Activated naive CD4-positive, alpha-beta T cell treated with anti-CD3 and anti-CD28 coated beads, Interleukin-2, amount 50 U/mL, for 16 hours (primary cell): ENCODE measurements around the gene AADAT.
"Not testable (repeated sequence)": the region's sequence is repeated elsewhere in the genome, so short reads cannot be mapped to it uniquely, and the experiment has no call there.

Source experiments
- DNase-seq: peaks from one replicate; pipeline ENCODE4 v3.0.0-alpha.2; 2020

Gene AADAT

GRCh38 chr4:170089668-170090351, at the start of gene AADAT:
Gene AADAT (minus strand): TSS chr4:170089956. CDS start chr4:170089690, 266 bp downstream.
- no peak for DNase-seq

GRCh38 chr4:170138580-170139194, 48.9 kb upstream of the AADAT start:
- peak; percentile 66 for DNase-seq

DNA sequence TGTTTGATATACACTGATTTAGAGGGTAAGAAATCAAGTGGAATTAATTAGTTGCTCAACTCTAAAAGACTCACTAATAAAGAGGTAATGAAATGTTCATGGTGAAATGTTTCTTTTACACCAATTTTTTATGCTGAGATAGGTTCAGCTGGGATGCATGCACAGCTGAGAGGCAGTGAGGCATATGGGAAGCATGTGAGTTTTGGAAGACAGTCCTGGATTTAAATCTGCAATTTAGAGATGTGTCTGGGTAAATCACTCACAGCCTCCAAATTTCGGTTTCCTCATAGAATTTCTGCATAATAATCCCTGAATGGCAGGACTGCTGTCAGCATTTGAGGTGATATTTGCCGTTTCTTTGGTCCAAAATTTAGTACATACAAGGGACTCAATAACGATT, 48.2 kb upstream of the AADAT start:
- no peak for DNase-seq

DNA sequence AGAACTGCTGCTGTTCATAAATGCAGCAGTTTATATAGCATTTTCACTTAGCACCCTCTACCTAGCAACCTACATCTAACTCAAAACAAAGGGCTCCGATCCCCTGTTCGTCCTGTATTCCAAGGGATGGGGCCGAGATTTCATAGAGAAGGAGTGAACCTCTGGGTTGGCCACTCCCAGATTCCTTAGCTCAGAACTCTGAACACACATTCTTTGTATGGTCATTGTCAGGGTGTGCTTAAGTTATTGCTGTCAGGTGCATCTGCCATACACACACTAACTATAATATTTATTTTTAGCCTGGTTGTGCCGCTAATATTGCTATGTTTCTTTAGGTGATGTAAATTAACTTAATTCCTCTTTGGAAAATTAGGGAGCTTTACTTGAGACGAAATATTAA, 47.7 kb upstream of the AADAT start:
- DNase-seq: no peak

DNA sequence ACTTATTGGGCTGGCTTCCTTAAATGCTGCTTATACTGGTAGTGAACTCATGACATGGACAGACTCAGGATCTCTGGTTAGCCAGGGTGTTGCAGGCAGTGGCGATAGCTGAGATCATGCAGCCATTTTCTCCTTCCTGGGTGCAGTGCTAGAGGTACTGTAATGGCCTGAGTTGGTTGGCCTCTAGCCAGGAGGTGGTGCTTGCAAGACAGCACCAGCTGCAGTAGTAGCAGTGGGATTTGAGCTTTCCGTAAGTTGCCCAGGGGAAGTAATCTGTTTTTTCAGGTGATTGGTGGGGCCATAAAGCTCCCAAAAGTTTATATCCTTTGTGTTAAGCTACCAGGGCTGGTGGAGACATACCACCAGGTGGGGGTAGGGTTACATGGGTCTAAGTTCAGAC, 45.1 kb upstream of the AADAT start:
- DNase-seq: no peak

GRCh38 chr4:170128219-170128804, 38.6 kb upstream of the AADAT start:
- DNase-seq: no peak

DNA sequence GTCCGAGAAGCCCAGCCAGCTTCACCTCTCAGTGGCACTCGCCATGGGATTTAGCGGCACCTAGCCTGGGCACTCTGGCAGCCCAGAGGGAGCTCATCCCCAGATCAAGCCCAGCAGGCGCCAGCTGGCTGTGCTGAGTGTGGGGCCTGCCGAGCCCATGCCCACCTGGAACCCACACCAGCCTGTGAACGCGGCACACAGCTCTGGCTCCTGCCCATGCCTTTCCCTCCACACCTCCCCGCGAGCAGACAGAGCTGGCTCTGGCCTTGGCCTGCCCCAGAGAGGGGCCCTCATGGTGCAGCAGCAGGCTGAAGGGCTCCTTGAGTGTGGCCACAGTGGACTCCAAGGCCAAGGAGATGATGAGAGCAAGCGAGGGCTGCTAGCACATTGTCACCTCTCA, 38.0 kb upstream of the AADAT start:
- no peak for DNase-seq

DNA sequence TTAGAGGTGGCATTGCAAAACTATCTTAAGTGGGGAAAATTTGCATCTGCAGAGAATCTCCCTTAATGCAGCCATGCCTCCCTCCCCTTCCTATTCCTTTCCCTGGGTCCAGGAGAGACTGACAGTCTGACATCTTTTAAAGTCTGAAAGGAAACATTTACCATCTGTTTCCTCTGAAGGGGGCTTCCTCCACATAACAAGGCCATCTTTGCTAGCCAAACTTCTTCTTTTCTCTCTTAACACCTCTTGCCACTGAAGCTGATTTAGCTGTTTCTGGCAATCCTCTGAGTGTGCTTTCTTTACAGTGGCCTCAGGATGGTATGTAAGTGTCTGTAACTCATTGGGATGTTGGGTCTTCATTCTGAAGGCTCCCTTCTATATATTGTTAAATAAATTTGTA, 34.6 kb upstream of the AADAT start:
- DNase-seq: no peak

DNA sequence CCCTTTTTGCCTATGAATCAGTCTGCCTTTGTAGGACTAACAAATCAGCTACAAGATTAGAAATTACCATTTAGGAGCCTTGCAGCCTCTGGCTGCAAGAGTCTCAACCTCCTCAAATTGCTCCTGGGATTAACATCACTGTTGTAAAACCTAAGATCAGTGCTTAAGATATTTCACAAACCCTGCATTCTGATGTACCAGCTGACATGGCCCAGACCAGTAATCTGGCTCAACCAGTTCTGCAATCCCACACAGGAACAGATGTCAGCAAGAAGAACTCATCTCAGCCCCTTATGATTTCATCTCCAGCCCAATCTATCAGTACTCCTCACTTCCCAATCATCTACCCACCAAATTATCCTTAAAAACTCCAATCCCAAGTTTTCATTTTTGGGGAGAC, 32.5 kb upstream of the AADAT start:
- DNase-seq: no peak

DNA sequence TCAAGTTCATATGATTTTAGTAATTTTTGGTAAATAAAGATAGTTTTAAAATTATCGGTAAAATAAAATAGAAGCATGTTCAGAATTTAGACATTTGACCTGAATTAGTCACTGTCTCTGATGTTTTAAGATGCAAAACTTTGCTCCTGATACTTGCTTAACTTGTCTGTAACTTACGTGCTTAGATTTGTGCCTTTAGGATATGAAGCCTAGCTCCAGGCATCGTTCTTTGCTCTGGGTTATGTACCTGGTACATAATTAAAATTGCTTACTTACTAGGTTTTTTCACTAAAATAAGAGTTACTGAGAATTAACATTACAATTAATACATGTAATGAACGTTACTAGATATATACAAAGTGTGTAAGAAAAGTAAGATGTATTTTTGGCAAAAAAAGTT, 24.9 kb upstream of the AADAT start:
- DNase-seq: no peak

DNA sequence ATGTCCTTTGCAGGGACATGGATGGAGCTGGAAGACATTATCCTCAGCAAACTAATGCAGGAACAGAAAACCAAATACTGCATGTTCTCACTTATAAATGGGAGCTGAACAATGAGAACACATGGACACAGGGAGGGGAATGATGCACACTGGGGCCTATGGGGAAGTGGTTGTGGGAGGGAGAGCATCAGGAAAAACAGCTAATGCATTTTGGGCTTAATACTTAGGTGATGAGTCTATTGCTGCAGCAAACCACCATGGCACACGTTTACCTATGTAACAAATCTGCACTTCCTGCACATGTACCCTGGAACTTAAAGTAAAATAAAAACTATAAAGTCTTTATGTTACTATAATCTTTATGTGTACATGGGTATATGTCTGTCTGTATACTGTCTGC, 24.4 kb upstream of the AADAT start:
- DNase-seq: not testable (repeated sequence)

DNA sequence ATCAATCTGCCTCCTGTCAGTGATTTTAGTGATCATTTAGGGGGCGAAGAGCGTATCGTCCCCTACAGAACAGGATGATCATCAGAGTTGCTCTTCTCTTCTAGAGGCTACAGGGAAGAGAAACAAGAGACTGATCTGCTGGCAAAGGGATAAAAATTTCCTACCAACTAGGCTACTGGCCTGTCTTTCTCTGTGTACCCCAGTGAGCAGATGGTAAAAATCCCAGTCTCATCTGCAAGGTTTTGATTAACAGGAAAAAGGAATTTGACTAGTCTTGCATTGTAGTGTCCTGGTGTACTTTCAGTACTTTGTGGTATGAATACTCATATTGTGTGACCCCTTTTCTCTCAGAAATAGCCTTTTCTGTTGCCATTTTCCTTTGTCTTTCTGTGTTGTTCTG, 21.8 kb upstream of the AADAT start:
- no peak for DNase-seq

- no peak for DNase-seq
Measured at GRCh38 chr4:170111085-170111484, 21.3 kb upstream of the AADAT start.

- DNase-seq: no peak
Measured at GRCh38 chr4:170110285-170110672, 20.5 kb upstream of the AADAT start.

DNA sequence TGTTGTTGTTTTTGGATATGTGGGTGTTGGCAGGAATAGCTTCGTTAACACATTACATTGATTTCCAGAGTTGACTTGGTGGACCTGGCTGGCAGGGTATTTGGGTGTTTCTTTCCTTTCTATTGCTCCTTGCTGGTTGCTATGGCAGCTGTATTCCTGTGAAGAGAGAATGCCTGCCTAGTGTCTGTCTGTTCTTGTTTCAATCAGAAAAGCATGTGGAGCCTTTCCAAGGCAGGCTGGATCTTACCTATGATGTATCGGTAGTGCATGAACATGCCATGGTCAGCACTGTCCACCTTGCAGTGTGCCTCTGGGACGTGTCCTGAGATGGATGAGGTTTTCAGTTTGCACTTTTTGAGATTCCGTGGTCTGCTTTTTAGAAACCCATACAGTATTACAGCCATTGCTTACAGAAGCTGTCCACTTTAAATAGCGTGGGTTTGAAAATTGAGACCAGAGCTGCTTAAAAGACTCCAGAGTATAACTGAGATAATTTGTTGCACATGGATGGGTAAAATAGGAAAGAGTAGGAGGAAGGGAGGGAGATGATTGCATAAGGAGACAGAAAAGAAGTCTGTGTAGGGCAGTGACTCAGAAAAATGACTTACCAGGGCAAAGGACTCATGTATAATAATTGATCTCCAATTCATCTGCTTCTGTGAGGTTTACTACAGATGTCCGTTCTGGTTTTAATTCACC, 20.0 kb upstream of the AADAT start:
- DNase-seq: no peak

DNA sequence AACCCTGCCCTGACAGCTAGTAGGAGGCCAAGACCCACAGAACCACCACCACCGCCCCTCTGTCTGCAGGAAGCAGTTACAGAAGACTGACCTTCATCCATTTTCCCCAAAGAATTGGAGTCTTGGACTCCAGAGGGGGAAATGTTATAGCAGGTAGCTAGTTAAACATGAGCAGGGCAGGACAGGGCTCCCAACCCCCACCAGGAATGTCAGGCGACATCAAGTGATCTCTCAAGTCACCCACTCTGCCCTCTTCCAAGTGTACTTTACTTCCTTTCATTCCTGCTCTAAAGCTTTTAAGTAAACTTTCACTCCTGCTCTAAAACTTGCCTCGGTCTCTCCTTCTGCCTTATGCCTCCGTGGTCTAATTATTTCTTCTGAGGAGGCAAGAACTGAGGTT, 17.1 kb upstream of the AADAT start:
- DNase-seq: no peak

- no peak for DNase-seq
Measured at GRCh38 chr4:170102426-170102825, 12.7 kb upstream of the AADAT start.

DNA sequence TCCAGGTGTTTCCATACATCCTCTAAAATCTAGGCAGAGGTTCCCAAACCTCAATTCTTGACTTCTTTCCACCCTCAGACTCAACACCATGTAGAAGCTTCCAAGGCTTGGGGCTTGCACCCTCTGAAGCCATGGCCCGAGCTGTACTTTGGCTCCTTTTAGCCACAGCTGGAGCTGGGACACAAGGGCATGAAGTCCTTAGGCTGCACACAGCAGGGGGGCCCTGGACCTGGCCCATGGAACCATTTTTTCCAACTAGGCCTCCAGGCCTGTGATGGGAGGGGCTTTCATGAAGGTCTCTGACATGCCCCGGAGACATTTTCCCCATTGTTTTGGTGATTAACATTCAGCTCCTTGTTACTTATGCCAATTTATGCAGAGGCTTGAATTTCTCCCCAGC, 8.4 kb upstream of the AADAT start:
- not testable (repeated sequence) for DNase-seq

- DNase-seq: no peak
Measured at GRCh38 chr4:170097681-170098080, 7.9 kb upstream of the AADAT start.

DNA sequence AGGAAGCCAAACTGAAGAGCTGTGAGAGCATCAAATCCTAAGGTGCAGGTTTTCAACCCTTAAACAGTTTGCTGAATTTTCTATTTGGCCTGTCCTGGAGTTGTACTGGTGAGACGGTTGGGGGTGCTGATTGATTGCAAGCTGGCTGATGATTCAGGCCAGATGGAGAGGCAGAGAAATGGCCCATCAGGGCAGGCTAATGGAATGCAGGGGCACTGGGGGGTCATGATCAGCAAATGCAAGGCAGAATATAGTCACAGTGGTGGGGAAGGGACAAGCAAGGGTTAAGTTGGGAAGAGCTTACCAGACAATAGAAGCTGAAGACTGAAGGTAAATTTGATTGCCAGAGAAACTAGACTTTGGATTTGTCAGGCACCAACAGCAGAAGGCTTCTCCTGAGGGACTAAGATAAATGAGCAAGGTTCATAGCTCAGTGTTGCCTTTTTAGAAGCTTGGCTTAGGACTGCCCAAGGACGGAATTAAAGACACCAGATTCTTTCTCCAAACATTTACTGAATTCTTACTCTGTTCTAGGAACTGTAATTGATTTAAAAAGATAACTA, 4.3 kb upstream of the AADAT start:
- DNase-seq: no peak

DNA sequence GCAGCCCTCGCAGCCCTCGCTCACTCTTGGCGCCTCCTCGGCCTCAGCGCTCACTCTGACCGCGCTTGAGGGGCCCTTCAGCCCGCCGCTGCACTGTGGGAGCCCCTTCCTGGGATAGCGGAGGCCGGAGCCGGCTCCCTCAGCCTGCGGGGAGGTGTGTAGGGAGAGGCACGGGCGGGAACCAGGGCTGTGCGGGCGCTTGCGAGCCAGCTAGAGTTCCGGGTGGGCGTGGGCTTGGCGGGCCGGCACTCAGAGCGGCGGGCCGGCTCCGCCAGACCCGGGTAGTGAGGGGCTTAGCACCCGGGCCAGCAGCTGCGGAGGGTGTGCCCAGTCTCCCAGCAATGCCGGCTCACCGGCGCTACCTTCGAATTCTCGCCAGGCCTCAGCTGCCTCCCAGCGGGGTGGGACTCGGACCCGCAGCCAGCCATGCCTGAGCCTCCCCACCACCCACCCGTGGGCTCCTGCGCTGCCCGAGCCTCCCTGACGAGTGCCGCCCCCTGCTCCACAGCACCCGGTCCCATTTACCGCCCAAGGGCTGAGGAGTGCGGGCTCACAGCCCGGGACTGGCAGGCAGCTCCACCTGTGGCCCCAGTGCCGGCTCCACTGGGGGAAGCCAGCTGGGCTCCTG, 1.4 kb upstream of the AADAT start:
- no peak for DNase-seq

- no peak for DNase-seq
Measured at GRCh38 chr4:170090352-170091052, 746 bp upstream of the AADAT start.

GRCh38 chr4:170089274-170089667, 485 bp downstream of the AADAT start:
- DNase-seq: no peak
